Keratinocyte (primary cell): ENCODE data around the gene GMFB.

Experiments used
- CTCF ChIP-seq, 3 experiments: IDR thresholded peaks in 1 of 3; conservative IDR thresholded peaks in 1 of 3; optimal IDR thresholded peaks in 1 of 3; 2 replicates in 2 of 3; 3 replicates in 1 of 3; pipeline versions ENCODE3 to v1.5.1; 2011; ENCODE audit warnings: low read length in 3 of 3, mild to moderate bottlenecking in 3 of 3, moderate library complexity in 2 of 3, control low read depth in 1 of 3, inconsistent platforms in 1 of 3; ENCODE audit not compliant: insufficient read depth in 2 of 3; ENCODE audit errors: extremely low read depth in 1 of 3
- EZH2 ChIP-seq: IDR thresholded peaks from one replicate; pipeline ENCODE4 v1.6.1; 2012; ENCODE audit warnings: inconsistent platforms, mild to moderate bottlenecking, low read length, moderate library complexity

DNA sequence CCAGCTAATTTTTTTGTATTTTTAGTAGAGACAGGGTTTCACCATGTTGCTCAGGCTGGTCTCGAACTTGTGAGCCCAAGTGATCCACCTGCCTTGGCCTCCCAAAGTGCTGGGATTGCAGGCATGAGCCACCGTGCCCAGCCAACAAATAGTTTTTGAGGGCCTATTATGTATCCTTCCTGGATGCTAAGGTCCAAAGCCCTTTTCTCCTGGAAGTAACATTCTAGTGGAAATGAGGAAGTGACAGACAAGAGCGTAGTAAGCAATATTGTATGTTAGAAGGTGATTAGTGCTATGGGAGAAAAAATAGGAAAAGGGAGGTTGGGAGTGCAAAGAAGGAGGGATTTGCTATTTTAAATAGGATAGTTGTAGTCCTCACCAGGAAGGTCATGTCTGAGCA, 12.0 kb upstream of the GMFB start:
- no peak for TF ChIP-seq CTCF (optimal IDR thresholded peaks at IDR 0.05 in 1 of 3, IDR thresholded peaks at IDR 0.05 in 1 of 3, conservative IDR thresholded peaks at IDR 0.05 in 1 of 3; ENCODE audit: extremely low read depth in 1 of 3, insufficient read depth in 2 of 3, low read length in 3 of 3)
- no peak for TF ChIP-seq EZH2
